ENCODE data around the gene NFATC1. TPM values are rescaled to one million over a fixed set of nuclear protein-coding genes. Genes with fewer than 3 reads are reported as not detected.

NFATC1 gene
- polyA plus RNA-seq, 1 of the 3 experiments (the other 2 are of a cell fraction), result 0.02 TPM

DNA sequence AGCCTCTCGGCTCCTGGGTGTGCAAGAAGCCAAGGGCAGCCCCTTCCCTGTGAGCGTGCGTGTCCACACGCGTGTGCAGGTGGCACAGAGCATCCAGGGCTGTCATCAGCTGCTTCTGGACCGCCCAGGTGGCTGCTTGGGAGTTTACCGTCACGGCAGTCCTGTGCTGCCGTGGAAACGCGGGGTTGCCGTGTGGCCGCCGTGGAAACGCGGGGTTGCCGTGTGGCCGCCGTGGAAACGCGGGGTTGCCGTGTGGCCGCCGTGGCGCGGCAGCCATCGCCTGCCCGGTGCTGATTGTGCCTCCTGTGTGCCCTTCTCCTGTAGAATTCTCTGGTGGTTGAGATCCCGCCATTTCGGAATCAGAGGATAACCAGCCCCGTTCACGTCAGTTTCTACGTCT lies 71.4 kb downstream of the NFATC1 start (continued):
- TF ChIP-seq, protein P1, sequence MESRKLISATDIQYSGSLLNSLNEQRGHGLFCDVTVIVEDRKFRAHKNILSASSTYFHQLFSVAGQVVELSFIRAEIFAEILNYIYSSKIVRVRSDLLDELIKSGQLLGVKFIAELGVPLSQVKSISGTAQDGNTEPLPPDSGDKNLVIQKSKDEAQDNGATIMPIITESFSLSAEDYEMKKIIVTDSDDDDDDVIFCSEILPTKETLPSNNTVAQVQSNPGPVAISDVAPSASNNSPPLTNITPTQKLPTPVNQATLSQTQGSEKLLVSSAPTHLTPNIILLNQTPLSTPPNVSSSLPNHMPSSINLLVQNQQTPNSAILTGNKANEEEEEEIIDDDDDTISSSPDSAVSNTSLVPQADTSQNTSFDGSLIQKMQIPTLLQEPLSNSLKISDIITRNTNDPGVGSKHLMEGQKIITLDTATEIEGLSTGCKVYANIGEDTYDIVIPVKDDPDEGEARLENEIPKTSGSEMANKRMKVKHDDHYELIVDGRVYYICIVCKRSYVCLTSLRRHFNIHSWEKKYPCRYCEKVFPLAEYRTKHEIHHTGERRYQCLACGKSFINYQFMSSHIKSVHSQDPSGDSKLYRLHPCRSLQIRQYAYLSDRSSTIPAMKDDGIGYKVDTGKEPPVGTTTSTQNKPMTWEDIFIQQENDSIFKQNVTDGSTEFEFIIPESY (IDR thresholded peaks at IDR 0.05; ENCODE audit: borderline replicate concordance, low read depth), result no peak

DNA sequence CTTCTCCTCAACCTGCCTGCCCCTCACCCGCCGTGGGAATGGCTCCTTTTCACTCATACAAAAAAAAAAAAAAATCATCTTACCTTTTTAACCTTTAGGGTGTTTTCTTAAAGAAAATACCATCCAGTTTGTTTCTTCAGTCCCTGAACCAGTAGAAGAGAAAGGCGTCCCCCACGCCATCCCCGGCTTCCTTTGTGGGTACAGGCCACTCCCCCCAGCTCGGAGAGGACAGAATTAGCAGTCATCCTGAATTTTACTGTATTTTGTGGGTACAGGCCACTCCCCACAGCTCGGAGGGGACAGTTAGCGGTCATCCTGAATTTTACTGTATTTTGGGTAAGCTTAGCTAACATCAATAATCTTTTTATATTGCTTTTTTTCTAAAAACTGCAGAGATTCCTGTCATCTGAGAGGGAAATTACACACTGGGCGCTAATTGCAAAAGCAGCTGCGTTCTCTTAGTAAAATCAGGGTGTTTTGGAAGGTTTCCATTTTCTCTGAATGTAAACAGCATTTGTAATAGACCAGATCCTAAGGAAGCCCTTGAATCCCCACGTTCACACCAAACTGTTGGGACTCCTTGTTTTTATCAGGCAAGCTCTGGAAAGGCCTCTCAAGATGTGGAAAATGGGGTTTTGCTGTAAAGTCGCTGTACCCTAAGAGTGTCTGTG lies 72.5 kb downstream of the NFATC1 start:
- no peak overlapping the region for H3K4me3 ChIP-seq (ENCODE audit: low read depth in 2 of 2, low read length in 1 of 2)
- ChIA-PET POLR2A (no interaction called here), CTCF (no interaction called here)
- H3K9ac ChIP-seq, result no peak overlapping the region
- H3K79me2 ChIP-seq (ENCODE audit: insufficient read depth), result no peaks in the 10 kb centered on the region
- H3F3A ChIP-seq (replicated peaks; ENCODE audit: insufficient read depth), result no peaks in the 10 kb centered on the region
- no peaks in the 10 kb centered on the region for H3K4me1 ChIP-seq (ENCODE audit: control insufficient read depth in 1 of 2, insufficient read depth in 2 of 2, low read depth in 1 of 2, low read length in 1 of 2)
- no peaks in the 10 kb centered on the region for H3K36me3 ChIP-seq (replicated peaks in 1 of 2; ENCODE audit: control insufficient read depth in 1 of 2, insufficient read depth in 2 of 2, low read length in 1 of 2)
- no peak overlapping the region for H2AFZ ChIP-seq (ENCODE audit: low read depth)
- H4K20me1 ChIP-seq (ENCODE audit: insufficient read depth), result no peaks in the 10 kb centered on the region
- 20% methylated on average over 12 of the region's 12 CpGs for WGBS (ENCODE audit: low lambda C conversion rate)
- TF ChIP-seq TCF12 (IDR thresholded peaks at IDR 0.05) (no peak), EZH2phosphoT487 (IDR thresholded peaks at IDR 0.05; ENCODE audit: borderline replicate concordance, low read depth) (0 out of 2 replicates have a peak, but pooled peaks have one; percentile 69)
- no peaks in the 10 kb centered on the region for H3K9me2 ChIP-seq
- H3K9me3 ChIP-seq, result no peaks in the 10 kb centered on the region
- H3K27ac ChIP-seq (ENCODE audit: low read depth in 2 of 2, low read length in 1 of 2), result no peak overlapping the region
- no peak for DNase-seq
- peaks cover 93% of the 10 kb centered on the region for H3K27me3 ChIP-seq (ENCODE audit: insufficient read depth)
- H3K4me2 ChIP-seq, result no peak overlapping the region

DNA sequence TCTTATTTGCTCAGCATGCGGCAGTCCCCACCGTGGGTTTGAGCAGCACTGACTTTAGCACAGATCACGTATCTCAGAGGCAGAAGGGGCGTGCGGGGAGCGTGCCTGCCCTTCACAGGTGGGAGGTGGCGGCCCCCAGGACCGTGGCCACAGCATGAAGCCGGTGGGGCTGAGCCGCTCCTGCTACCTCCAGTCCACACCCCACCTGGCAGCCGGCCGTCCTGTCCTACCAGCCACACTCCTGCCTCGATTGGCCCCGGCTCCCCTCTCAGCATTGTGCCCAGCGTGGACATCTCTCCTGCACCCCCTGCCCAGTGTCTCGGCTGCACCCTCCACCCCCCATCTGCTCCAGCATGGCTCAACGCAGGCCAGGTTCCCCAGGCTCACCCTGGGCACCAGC lies 73.6 kb downstream of the NFATC1 start:
- Histone ChIP-seq H2AFZ (ENCODE audit: low read depth) (no peak overlapping the region), H3F3A (replicated peaks; ENCODE audit: insufficient read depth) (no peaks in the 10 kb centered on the region), H3K9me3 (no peaks in the 10 kb centered on the region), H3K4me2 (no peak overlapping the region), H3K27me3 (ENCODE audit: insufficient read depth) (peaks cover 83% of the 10 kb centered on the region), H3K4me3 (ENCODE audit: low read depth in 2 of 2, low read length in 1 of 2) (no peak overlapping the region), H3K36me3 (replicated peaks in 1 of 2; ENCODE audit: control insufficient read depth in 1 of 2, insufficient read depth in 2 of 2, low read length in 1 of 2) (no peaks in the 10 kb centered on the region), H3K9me2 (no peaks in the 10 kb centered on the region), H3K79me2 (ENCODE audit: insufficient read depth) (no peaks in the 10 kb centered on the region), H3K27ac (ENCODE audit: low read depth in 2 of 2, low read length in 1 of 2) (no peak overlapping the region), H3K4me1 (ENCODE audit: control insufficient read depth in 1 of 2, insufficient read depth in 2 of 2, low read depth in 1 of 2, low read length in 1 of 2) (no peaks in the 10 kb centered on the region), H3K9ac (no peak overlapping the region), H4K20me1 (ENCODE audit: insufficient read depth) (no peaks in the 10 kb centered on the region)
- WGBS (ENCODE audit: low lambda C conversion rate), result 0% methylated on average over 4 of the region's 17 CpGs
- ChIA-PET CTCF (no interaction called here), POLR2A (no interaction called here)
- DNase-seq, result no peak
- TF ChIP-seq, protein P2, sequence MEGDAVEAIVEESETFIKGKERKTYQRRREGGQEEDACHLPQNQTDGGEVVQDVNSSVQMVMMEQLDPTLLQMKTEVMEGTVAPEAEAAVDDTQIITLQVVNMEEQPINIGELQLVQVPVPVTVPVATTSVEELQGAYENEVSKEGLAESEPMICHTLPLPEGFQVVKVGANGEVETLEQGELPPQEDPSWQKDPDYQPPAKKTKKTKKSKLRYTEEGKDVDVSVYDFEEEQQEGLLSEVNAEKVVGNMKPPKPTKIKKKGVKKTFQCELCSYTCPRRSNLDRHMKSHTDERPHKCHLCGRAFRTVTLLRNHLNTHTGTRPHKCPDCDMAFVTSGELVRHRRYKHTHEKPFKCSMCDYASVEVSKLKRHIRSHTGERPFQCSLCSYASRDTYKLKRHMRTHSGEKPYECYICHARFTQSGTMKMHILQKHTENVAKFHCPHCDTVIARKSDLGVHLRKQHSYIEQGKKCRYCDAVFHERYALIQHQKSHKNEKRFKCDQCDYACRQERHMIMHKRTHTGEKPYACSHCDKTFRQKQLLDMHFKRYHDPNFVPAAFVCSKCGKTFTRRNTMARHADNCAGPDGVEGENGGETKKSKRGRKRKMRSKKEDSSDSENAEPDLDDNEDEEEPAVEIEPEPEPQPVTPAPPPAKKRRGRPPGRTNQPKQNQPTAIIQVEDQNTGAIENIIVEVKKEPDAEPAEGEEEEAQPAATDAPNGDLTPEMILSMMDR (IDR thresholded peaks at IDR 0.05), result no peak
- TF ChIP-seq POLR2AphosphoS5 (IDR thresholded peaks at IDR 0.05; ENCODE audit: low read depth, low read length), result no peak
- TF ChIP-seq RXRA (IDR thresholded peaks at IDR 0.05; ENCODE audit: borderline replicate concordance, low read depth), result no peak
- no peak for TF ChIP-seq SMC3 (IDR thresholded peaks at IDR 0.05; ENCODE audit: low read depth, low read length)
- TF ChIP-seq RCOR1 (IDR thresholded peaks at IDR 0.05; ENCODE audit: low read length), result no peak
- TF ChIP-seq, protein P3, sequence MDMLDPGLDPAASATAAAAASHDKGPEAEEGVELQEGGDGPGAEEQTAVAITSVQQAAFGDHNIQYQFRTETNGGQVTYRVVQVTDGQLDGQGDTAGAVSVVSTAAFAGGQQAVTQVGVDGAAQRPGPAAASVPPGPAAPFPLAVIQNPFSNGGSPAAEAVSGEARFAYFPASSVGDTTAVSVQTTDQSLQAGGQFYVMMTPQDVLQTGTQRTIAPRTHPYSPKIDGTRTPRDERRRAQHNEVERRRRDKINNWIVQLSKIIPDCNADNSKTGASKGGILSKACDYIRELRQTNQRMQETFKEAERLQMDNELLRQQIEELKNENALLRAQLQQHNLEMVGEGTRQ (IDR thresholded peaks at IDR 0.05; ENCODE audit: borderline replicate concordance, low read depth, low read length), result no peak
- no peak for TF ChIP-seq FOXJ3 (CRISPR knock-in tag; IDR thresholded peaks at IDR 0.05)
- TF ChIP-seq EP300 (IDR thresholded peaks at IDR 0.05; ENCODE audit: borderline replicate concordance in 1 of 2, low read depth in 1 of 2, low read length in 1 of 2), result no peak
- no peak for TF ChIP-seq RFX5 (IDR thresholded peaks at IDR 0.05; ENCODE audit: low read length)
- TF ChIP-seq, protein P4, sequence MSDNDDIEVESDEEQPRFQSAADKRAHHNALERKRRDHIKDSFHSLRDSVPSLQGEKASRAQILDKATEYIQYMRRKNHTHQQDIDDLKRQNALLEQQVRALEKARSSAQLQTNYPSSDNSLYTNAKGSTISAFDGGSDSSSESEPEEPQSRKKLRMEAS (IDR thresholded peaks at IDR 0.05; ENCODE audit: low read depth), result no peak
- TF ChIP-seq MXI1 (IDR thresholded peaks at IDR 0.05; ENCODE audit: low read depth, low read length), result no peak
- TF ChIP-seq, protein P5, sequence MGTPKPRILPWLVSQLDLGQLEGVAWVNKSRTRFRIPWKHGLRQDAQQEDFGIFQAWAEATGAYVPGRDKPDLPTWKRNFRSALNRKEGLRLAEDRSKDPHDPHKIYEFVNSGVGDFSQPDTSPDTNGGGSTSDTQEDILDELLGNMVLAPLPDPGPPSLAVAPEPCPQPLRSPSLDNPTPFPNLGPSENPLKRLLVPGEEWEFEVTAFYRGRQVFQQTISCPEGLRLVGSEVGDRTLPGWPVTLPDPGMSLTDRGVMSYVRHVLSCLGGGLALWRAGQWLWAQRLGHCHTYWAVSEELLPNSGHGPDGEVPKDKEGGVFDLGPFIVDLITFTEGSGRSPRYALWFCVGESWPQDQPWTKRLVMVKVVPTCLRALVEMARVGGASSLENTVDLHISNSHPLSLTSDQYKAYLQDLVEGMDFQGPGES (IDR thresholded peaks at IDR 0.05; ENCODE audit: low read depth, low read length), result no peak
- TF ChIP-seq JUND (IDR thresholded peaks at IDR 0.05), result no peak
- TF ChIP-seq GABPA (IDR thresholded peaks at IDR 0.05; ENCODE audit: low read depth), result no peak
- TF ChIP-seq NFIC (IDR thresholded peaks at IDR 0.05; ENCODE audit: borderline replicate concordance), result no peak
- TF ChIP-seq FOXM1 (IDR thresholded peaks at IDR 0.05; ENCODE audit: low read depth), result no peak
